Femur (tissue), 1 donor: ENCODE results near the gene NFE2L2.
"Not testable (repeated sequence)": the region's sequence is repeated elsewhere in the genome, so short reads cannot be mapped to it uniquely, and the experiment has no call there.

Source experiments
- DNase-seq: peaks from one replicate; pipeline ENCODE4 v3.0.0-alpha.2; 2017

NFE2L2 gene

GRCh38 chr2:177232098-177232704 lies 32.3 kb downstream of the NFE2L2 start:
- DNase-seq, result no peak

- no peak for DNase-seq
Measured at GRCh38 chr2:177231270-177231669, 33.3 kb downstream of the NFE2L2 start.

- DNase-seq, result no peak
Measured at GRCh38 chr2:177229442-177230242, 34.9 kb downstream of the NFE2L2 start.

GRCh38 chr2:177225965-177226360 lies 38.6 kb downstream of the NFE2L2 start:
- no peak for DNase-seq

- DNase-seq, result not testable (repeated sequence)
Measured at GRCh38 chr2:177223436-177223835, 41.1 kb downstream of the NFE2L2 start.

- DNase-seq, result no peak
Measured at GRCh38 chr2:177221970-177222369, 42.6 kb downstream of the NFE2L2 start.

GRCh38 chr2:177221534-177221933 lies 43.0 kb downstream of the NFE2L2 start:
- DNase-seq, result no peak

GRCh38 chr2:177219787-177220186 lies 44.7 kb downstream of the NFE2L2 start:
- not testable (repeated sequence) for DNase-seq

GRCh38 chr2:177217247-177217843 lies 47.2 kb downstream of the NFE2L2 start:
- no peak for DNase-seq

GRCh38 chr2:177212891-177213856 lies 51.4 kb downstream of the NFE2L2 start:
- peak; percentile 94 for DNase-seq

GRCh38 chr2:177212106-177212890 lies 52.2 kb downstream of the NFE2L2 start, which contains the start of gene HNRNPA3:
Gene HNRNPA3 (plus strand): TSS chr2:177212794. CDS start chr2:177212800, 6 bp downstream.
- peak; percentile 100 for DNase-seq

GRCh38 chr2:177211576-177212105 lies 52.9 kb downstream of the NFE2L2 start:
- no peak for DNase-seq

- DNase-seq, result no peak
Measured at GRCh38 chr2:177211169-177211568, 53.4 kb downstream of the NFE2L2 start.

GRCh38 chr2:177207101-177207500 lies 57.4 kb downstream of the NFE2L2 start:
- no peak for DNase-seq

- no peak for DNase-seq
Measured at GRCh38 chr2:177204417-177204816, 60.1 kb downstream of the NFE2L2 start.

GRCh38 chr2:177201919-177202346 lies 62.6 kb downstream of the NFE2L2 start:
- no peak for DNase-seq

GRCh38 chr2:177200419-177200818 lies 64.1 kb downstream of the NFE2L2 start:
- not testable (repeated sequence) for DNase-seq

GRCh38 chr2:177195194-177195593 lies 69.3 kb downstream of the NFE2L2 start:
- no peak for DNase-seq

GRCh38 chr2:177193240-177193639 lies 71.3 kb downstream of the NFE2L2 start:
- DNase-seq, result no peak

- DNase-seq, result no peak
Measured at GRCh38 chr2:177192788-177193187, 71.7 kb downstream of the NFE2L2 start.

GRCh38 chr2:177190941-177191340 lies 73.6 kb downstream of the NFE2L2 start:
- DNase-seq, result no peak
